Measurements from ENCODE around the gene RUNX2. TPM values are rescaled to one million over a fixed set of nuclear protein-coding genes. Genes with fewer than 3 reads are reported as not detected.
"Not testable (repeated sequence)": the region's sequence is repeated elsewhere in the genome, so short reads cannot be mapped to it uniquely, and the experiment has no call there.

The RUNX2 gene
- total and polyA plus RNA-seq, 12 donors, result 0.28 to 4.5 (median 1.8) TPM

GRCh38 chr6:45464685-45465084 is 136.6 kb downstream of the RUNX2 start:
- Histone ChIP-seq H3K27ac (no peak overlapping the region), H3K4me1 (replicated peaks in 1 of 2) (no peaks in the 10 kb centered on the region), H3K4me3 (no peak overlapping the region), H3K9me3 (replicated peaks in 1 of 3) (no peaks in the 10 kb centered on the region), H3K27me3 (no peaks in the 10 kb centered on the region), H3K36me3 (replicated peaks in 1 of 2) (no peaks in the 10 kb centered on the region)
- TF ChIP-seq POLR2A (IDR thresholded peaks at IDR 0.05) (no peak), CTCF (IDR thresholded peaks at IDR 0.05) (no peak)
- no peak for DNase-seq
- intact Hi-C loops (cut with DNase I), result no loop called here

GRCh38 chr6:45466686-45467085 is 138.6 kb downstream of the RUNX2 start:
- intact Hi-C loops (cut with DNase I), result no loop called here
- no peak for DNase-seq
- 76 to 84% (median 81%) methylated on average over 4 of the region's 4 CpGs for WGBS, 4 donors
- Histone ChIP-seq H3K4me1 (replicated peaks in 1 of 2) (no peaks in the 10 kb centered on the region), H3K4me3 (no peak overlapping the region), H3K27ac (no peak overlapping the region), H3K9me3 (replicated peaks in 1 of 3) (no peaks in the 10 kb centered on the region), H3K27me3 (no peaks in the 10 kb centered on the region), H3K36me3 (replicated peaks in 1 of 2) (no peaks in the 10 kb centered on the region)
- TF ChIP-seq CTCF (IDR thresholded peaks at IDR 0.05), result no peak
- TF ChIP-seq POLR2A (IDR thresholded peaks at IDR 0.05), result no peak

- H3K9me3 ChIP-seq (replicated peaks in 1 of 3); H3K4me1 ChIP-seq (replicated peaks in 1 of 2); H3K27ac ChIP-seq; intact Hi-C loops (cut with DNase I); DNase-seq; H3K27me3 ChIP-seq; H3K36me3 ChIP-seq (replicated peaks in 1 of 2); H3K4me3 ChIP-seq: not testable (repeated sequence)
- 78 to 88% (median 84%) methylated on average over 6 of the region's 6 CpGs for WGBS, 4 donors
Observed at GRCh38 chr6:45467417-45467816, 139.3 kb downstream of the RUNX2 start.

GRCh38 chr6:45467853-45468252 is 139.7 kb downstream of the RUNX2 start:
- H3K27me3 ChIP-seq, result no peaks in the 10 kb centered on the region
- no peak overlapping the region for H3K4me3 ChIP-seq
- H3K36me3 ChIP-seq (replicated peaks in 1 of 2), result no peaks in the 10 kb centered on the region
- no peaks in the 10 kb centered on the region for H3K9me3 ChIP-seq (replicated peaks in 1 of 3)
- 92 to 94% (median 92%) methylated on average over 3 of the region's 3 CpGs for WGBS, 4 donors
- H3K4me1 ChIP-seq (replicated peaks in 1 of 2), result no peaks in the 10 kb centered on the region
- no peak for DNase-seq
- H3K27ac ChIP-seq, result no peak overlapping the region
- intact Hi-C loops (cut with DNase I), result no loop called here
- TF ChIP-seq CTCF (IDR thresholded peaks at IDR 0.05) (no peak), POLR2A (IDR thresholded peaks at IDR 0.05) (no peak)

- Histone ChIP-seq H3K4me1 (replicated peaks in 1 of 2) (no peaks in the 10 kb centered on the region), H3K9me3 (replicated peaks in 1 of 3) (no peaks in the 10 kb centered on the region), H3K27me3 (no peaks in the 10 kb centered on the region), H3K27ac (no peak overlapping the region), H3K36me3 (replicated peaks in 1 of 2) (no peaks in the 10 kb centered on the region), H3K4me3 (no peak overlapping the region)
- WGBS, 4 donors, result 87 to 93% (median 88%) methylated on average over 4 of the region's 4 CpGs
- intact Hi-C loops (cut with DNase I), result no loop called here
- DNase-seq, result no peak
- TF ChIP-seq CTCF (IDR thresholded peaks at IDR 0.05) (no peak), POLR2A (IDR thresholded peaks at IDR 0.05) (no peak)
Observed at GRCh38 chr6:45469663-45470062, 141.5 kb downstream of the RUNX2 start.
